GM19438 (cell line): ENCODE measurements around the gene POLR2L.

Experiments
- ATAC-seq: cut with Tn5 transposase; IDR thresholded peaks from one replicate; pipeline ENCODE4 v1.9.1; 2021; ENCODE audit warnings: low read depth; ENCODE audit not compliant: unreplicated experiment

POLR2L gene

DNA sequence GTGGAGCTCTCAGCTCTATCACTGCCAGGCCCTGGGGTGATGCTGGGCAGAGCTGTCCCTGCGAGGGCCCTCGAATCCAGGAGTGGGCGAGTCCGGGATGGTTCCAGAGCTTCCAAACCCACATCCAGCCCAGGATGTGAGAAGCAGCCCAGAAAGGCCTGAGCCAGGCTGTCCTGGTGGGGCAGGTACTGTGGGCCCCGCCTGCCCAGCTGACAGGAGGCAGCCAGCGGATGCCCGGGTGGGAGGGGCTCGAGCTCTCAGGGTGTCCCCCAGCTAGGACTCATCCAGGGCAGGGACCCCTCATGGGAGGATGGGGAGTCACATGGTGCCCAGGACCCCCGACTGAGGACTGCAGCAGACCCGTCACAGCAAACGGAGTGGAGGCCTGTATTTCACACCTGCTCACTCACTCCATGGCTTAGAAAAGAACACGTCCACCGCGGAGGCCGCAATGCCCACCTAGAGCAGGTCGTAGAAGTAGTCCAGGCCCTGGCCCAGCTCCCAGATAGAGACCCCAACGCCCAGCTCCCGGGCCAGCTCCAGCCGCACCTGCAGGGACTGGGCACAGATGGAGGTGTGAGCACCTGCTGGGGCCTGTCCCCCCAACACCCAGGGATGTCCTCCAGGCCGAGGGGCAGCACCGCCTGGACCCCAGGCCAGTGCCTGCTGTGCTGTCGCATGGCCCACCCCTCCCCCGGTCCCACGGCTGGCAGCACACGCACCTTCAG is 27.2 kb upstream of the POLR2L start:
- ATAC-seq: no peak

DNA sequence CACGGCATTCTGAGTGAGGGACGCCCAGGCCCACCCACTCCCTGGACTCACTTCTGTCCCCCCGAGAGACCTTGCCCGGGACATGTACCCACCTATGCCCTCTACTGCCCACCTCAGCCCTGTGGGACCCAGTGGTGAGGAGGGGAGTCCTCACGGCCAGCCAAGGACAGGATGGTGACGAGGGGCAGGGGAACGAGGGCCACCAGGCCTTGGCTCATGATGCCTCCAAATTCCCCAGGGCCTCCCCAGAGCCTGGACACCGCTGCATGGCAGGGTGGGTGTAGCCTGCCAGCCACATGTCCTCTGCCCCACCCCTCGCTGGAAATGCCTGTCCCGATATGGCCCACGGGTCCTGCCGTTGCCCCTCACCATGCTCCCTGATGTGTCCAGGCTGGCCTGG is 26.5 kb upstream of the POLR2L start:
- no peak for ATAC-seq

DNA sequence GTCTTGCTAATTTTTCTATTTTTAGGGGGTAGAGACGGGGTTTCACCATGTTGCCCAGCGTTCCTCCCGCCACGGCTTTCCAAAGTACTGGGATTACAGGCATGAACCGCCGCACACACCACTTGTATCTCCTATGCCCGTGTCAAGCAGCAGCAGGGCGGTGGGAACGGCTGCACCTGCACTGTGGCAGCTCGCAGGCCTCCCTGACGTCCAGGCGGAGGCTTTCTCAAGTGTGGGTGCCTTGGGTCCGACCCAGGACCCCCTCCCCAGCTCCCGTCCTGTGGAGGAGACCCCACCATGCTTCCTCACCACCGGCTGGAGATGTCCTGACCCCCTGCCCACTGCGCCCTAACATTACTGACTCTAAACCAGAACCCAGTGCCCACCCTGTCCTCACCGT is 26.1 kb upstream of the POLR2L start:
- no peak for ATAC-seq

DNA sequence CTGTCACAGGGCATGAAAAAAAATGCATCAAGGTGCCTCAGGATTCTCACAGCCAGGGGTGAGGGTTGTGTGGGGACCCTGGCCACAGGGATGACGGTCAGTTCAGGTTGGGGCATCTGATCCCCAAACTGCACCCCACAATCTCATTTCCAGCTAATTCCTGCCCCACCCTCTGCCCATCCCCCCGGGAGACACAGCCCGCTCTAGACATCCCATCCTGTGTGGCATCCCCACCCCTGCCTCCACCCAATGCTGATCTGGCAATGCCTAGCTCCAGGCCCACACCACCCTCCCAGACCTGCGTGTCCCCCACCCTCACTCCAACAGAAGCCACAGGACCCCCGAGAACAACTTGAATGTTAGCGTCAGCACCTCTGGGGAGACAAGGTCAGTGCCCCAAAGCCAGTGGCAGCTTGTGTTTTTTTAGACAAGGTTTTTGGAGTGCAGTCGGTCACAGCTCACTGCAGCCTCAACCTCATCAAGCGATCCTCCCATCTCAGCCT is 25.6 kb upstream of the POLR2L start:
- ATAC-seq: no peak

DNA sequence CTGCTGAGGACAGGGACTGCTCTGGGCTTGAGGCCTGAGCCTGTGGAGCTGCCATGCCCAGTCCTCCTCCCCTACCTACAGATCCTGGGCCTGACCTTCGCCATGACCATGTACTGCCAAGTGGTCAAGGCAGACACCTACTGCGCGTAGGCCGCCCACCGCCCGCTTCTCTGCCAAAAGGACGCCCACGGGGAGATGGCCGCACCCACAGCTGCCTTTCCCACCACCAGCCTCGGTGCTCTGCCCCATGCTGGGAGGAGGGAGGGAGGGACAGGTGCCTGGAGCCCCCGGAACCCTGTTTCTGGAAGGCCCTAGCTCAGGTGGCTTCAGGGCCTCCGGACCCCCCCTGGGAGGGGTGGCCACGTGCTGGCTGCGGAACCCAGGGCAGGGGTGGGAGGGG is 24.2 kb upstream of the POLR2L start:
- ATAC-seq: no peak

DNA sequence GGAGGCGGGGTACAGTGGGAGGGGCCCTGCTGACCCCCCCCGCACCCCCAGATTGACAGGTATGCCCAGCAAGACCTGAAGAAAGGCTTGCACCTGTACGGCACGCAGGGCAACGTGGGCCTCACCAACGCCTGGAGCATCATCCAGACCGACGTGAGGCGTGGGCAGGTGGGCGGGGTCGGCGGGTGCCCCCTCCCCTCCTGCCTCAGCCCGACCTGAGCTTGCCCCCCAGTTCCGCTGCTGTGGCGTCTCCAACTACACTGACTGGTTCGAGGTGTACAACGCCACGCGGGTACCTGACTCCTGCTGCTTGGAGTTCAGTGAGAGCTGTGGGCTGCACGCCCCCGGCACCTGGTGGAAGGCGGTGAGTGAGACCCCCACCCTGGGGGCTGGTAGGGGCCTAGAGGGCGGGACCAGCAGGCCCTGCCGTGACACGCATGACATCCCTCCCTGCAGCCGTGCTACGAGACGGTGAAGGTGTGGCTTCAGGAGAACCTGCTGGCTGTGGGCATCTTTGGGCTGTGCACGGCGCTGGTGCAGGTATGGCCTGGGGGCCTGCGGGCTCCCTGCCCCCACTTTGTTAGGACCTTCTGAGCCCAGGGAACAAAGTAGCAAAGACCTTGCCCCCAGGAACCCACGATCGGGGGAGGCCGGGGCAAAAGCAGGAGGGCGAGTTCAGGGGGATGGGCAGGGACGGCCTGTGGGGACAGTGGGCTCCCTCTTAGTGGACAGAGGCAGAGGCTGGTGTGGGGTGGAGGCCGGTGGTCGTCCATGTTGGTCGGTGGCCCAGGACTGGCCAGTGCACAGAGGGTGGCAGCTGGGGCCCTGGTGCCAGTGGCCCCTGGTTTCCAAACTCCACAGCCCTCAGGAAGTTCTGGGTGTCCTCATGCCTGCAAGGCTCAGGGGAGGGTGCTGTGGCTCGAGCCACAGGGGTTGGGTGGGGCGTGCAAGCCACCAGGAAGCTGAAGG is 23.4 kb upstream of the POLR2L start:
- no peak for ATAC-seq

DNA sequence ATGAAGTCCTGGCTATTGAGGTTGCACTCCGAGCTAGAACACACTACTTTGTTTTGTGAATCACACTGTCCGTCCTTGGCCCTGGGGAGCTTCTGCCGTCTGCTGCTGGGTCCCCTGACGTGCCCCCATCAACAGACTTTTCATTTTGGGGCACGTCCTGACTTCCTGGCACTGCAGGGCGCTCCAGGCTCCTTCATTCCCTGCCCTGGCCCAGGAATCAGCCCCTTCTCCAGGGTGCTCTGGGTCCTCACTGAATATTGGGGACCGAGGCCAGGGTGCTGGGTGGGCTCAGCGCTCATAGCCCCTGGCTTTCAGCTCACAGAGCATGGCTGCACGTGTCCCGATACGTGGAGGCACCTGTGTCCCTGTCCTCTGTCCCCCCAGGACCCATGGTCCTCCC is 22.6 kb upstream of the POLR2L start:
- no peak for ATAC-seq

DNA sequence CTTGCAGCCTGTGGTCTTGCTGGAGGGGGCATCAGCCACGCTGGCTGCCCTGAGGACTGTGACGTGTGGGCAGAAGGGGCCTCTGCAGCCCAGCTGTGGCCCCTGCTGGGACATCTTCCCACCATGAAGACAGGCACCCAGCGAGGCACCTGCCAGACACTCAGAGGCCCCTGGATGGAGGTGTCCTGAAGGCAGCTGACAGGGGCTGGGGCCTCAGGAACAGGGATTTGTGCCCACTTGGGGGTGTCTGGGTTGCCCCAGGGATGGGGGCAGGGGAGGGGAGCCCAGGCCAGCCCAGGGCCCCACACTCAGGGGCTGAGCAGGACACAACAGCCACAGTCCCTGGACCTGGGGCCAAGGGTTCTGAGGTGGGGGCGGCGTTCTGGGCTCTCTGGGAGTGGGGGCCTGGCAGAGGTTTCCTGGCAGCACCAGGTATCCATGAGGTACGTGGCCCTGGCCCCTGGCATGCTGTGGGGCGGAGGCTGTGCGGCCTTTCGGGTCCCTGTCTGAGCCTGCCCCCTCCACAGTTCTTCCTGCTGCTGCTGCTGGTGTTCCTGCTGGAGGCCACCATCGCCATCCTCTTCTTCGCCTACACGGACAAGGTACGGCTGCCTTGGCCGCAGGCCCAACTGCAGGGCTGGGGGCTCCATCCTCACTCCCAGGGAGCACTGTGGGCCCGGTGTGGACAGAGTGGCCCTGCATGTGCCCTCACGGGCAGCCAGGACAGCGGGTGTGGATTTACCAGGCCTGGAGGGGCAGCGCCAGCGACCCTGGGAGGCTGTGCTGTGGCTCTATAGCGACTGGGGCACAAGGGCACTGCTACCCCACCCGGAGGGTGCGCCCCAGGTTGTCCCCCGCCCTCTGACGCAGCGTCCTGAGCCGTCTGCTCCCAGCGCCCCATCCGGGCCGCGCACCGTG is 21.8 kb upstream of the POLR2L start:
- ATAC-seq: no peak

DNA sequence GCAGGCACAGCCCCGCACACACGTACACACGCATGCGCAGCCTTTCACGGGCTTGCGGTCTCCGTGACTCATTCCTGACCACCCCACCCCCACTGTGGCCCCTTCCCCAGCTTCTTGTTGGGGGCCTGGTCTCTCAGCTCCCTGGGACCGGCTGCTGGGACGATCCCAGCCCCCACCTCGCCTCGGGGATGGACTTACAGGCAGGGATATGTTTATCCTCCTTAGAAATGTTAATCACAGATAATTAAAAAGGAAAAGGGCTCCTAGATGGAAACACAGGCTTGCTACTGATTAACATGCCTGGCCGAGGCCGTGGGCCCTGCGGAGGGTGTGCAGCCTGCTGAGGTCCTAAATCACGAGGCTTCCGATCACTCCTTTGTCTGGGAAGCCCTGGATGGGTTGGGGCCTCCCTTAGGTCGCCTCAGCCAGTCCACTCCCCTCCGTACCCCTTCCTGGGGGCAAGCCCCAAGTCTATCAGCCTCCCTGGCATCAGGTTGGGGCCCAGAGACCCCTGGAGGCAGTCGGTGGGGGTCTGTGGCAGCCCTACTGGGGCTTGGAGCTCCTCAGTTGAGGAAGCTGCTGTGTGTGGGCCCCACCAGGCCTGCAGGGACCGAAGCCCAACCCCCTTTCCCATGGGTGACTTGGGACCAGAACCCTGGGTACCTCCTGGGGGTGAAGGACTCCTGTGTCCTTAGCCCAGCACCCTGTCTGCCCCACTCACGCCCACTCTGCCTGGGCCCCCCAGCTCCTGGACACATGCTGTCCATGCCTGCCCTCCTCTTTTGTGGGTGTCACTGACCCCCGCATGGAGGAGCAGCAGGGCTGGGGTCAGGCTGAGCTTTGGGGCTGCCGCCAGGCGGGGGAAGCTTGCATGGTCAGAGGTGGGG is 20.9 kb upstream of the POLR2L start:
- ATAC-seq: no peak

DNA sequence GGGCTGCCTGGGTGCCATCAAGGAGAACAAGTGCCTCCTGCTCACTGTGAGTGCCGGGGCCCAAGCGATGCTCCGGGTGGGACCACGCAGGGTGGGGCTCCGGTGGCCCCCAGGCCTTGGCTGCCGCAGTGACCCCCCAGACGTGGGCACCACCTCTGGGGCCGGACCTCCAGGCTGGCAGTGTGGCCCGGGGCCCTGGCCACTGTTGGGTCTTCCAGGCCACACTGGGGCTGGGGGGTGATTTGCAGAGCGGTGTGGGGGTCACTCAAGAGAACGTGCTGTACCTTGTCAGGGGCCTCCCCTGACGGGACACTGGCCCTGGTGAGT is 20.3 kb upstream of the POLR2L start:
- ATAC-seq: no peak

DNA sequence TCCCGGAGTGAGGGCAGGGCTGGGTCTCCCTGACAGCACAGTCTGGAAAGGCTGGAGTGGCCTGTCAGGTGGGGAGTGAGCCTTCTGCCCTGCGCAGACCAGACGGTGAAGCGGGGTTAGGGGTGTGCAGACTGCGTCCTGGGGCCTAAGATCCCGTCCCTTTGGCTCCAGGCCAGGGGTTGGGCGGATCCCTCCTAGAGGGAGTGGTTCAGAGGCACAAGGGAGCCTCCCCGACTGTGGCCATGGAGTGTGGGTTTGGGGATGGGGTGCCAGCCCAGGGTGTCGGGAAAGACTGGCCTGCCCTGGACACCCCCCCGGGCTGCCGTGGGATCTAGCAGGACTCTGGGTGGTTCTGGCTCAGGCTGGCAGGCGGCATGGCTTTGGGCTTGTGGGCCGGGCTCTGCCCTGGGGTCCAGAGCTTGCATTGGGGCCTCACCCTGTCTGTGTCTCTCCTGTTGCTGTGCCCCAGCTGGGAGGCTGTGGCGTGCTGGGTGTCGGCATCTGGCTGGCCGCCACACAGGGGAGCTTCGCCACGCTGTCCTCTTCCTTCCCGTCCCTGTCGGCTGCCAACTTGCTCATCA is 19.8 kb upstream of the POLR2L start:
- no peak for ATAC-seq

DNA sequence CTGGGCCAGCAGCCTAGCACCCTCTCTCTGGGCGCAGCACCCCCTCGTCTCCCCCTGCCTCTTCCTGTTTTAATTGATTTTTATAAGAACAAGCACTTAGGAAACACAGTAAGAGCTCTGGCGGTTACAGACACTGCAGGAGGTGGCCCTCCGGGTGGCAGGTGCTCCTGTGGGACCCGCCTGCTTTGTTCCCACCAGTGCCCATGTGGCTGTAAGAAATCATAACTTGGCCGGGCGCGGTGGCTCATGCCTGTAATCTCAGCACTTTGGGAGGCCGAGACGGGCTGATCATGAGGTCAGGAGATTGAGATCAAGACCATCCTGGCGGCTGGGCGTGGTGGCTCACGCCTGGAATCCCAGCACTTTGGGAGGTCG is 18.8 kb upstream of the POLR2L start:
- no peak for ATAC-seq

DNA sequence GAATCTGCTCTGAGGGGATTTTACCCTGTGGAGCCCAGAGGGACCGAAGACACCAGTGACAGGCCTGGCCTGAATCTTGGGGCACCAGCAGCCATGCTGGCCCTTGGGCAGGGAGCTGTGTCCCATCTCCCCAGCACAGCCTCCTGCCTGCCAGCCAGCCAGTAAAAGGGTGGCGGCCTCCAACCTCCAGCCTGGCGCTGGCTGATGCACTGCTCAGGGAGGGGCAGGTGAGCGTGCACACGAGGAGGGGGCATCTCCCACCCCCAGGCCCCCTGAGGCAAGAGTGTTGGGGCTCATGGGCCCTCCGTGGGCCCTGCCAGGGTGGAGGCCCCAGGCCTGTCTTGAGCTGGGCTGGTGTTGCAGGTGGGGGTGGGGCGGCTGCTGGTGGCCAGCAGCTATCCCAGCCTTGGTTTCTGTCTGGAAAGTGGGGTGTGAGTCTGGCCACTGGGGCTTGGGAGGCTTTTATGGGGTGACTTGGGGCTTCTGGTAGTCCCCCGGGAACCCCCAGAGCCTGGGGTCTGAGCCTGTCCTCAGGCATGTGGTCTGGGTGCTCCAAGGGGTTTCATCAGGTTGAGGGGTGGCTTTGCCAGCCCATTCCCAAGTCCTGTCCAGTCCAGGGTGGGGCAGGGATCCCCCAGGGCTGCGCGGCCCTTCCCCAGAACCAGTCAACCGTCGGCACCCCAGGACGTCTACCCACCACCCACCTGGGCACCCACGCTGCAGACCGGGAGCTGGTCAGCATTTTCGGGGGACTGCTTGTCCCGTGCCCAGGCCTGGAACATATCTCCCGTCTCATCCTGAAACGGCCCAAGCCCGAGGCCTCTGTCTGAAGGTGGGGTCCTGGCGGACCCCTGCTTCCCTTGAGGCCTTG is 18.1 kb upstream of the POLR2L start:
- ATAC-seq: no peak

DNA sequence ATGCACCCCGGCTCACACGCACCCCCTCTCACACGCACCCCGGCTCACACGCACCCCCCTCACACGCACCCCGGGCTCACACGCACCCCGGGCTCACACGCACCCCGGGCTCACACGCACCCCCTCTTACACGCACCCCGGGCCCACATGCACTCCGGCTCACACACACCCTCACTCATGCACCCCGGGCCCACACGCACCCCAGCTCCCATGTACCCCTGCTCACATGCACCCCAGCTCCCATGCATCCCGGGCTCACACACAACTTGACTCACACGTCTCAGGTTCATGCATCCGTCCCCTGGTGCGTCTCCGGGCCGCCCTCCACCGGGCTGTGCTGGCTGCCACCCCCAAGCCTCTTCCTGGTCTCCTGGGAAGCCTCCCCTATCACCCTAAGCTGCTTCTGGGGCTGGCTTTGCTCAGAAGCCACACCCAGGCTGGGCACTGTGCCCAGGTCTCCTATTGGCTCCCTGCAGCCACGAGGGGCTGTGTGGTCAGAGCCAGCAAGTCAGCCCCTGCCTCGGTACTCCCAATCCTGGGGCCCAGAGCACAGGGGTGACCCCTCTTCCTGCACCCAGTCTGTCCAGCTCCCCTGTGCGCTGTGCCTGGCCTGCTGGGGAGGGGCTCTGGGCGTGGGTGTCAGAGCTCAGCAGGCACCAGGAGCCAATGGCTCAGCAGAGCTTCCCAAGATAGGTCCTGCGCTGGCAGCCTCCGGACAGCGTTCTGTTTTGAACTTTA is 17.2 kb upstream of the POLR2L start:
- no peak for ATAC-seq

DNA sequence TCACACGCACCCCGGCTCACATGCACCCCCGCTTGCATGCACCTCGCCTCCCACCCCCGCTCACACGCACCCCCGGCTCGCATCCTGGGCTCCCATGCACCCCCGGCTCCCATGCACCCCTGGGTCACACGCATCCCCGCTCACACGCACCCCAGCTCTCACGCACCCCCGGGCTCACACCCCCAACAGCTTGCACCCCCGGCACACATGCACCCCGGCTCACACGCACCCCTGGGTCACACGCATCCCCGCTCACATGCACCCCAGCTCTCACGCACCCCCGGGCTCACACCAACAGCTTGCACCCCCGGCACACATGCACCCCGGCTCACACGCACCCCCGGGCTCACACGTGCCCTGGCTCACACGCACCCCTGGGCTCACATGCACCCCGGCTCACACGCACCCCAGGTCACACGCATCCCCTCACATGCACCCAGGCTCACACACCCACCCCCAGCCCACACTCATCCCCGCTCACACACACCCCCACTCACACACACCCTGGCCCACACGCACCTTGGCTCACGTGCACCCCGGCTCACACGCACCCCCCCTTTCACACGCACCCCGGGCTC is 16.5 kb upstream of the POLR2L start:
- no peak for ATAC-seq

DNA sequence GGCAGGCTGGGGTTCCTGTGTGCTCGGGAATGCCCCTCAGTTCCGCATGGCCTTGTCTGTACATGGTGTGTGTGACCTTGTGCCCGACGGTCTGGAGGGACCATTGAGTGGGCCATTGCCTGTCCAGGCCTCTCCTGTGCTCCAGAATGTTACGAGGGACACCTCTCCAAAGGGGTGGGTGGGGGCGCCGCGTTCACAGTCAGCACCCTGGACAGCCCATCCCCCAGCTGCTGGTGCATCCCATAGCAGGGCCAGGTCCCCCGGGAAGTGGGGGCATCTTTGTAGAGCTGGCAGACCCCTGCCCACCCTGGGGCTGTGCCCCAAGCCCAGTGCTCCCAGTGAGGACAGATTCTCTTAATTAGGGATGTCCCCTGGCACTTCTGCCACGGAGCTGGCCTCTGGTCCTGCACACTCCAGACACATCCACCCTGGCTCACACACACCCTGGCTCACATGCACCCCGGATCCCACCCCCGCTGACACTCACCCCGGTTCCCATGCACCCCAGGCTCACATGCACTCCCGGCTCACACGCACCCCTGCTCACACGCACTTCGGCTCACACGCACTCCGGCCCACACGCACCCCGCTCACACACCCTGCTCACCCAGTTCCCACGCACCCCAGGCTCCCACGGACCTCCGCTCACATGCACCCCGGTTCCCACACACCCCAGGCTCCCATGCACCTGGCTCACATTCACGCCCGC is 15.9 kb upstream of the POLR2L start:
- ATAC-seq: no peak

DNA sequence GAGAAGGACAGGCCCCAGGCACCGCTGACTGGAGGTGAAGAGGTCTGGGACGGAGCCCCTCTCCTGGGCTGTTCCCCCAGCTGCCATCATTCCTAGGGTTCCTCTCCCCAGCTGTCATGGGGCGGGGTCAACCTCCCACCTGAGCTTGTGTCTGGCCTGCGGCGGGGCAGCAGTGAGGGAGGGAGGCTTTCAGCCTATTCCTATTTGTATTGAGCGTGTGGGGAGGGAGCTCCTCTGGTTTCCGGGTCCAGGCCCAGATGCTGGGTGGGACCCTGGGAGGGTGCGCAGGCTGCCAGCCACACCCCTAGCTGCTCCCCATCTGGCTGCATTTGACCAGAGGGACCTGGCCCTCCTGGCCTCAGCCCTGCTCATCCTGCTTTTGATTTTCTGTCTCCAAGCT is 14.1 kb upstream of the POLR2L start:
- ATAC-seq: no peak
